Fibroblast of gingiva (primary cell): ENCODE measurements around the gene CERKL.
A peak's percentile ranks its signal among the peaks of the same experiment; 100 is the strongest.

Source experiments
- DNase-seq: peaks from one replicate; pipeline ENCODE4 v3.0.0-alpha.2; 2011; ENCODE audit warnings: low read depth

The CERKL gene

DNA sequence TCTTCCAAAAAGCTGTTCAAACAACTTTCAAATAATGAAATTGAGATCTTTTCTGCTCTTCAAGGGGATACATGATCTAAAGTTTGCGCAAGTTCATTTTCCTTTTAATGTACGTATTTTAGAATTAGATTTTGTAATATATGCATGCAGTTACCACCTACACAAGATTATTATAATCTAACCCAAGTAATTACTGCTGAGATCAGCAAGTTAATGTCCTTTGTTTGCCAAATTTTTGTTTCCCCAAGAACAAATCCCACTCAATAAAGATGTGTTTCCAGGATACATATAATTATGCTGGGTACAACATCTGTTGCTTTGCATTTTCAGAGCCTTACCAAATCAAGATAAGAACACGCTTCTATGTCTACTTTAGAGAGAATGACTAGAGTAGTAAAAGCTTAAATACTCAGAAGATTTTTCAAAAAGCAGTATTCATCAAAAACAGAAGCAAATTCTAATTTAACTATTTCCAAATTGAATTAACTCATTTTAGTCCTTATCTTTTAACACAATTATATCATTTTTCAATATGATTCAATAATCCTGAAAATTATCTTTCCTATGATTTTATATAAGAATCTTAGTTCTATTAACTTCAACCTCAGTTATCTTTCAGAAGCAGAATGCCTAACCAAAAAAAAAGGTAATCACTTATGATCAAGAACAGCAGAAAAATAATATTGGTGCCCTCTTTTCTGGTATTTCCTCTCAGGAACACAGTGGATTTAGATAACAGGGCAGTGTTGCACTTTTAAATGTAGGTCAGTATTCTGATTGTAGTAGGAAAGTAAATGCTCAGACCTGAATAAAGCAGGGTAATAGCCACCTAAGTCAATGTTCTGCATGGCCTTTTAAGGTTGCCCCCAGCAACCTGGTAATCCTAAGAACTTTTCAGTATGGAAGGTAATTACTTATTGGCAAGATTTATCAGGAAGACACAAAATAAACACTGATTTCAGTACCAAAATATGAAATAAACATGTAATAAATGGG lies 28.0 kb downstream of the CERKL start:
- no peak for DNase-seq

DNA sequence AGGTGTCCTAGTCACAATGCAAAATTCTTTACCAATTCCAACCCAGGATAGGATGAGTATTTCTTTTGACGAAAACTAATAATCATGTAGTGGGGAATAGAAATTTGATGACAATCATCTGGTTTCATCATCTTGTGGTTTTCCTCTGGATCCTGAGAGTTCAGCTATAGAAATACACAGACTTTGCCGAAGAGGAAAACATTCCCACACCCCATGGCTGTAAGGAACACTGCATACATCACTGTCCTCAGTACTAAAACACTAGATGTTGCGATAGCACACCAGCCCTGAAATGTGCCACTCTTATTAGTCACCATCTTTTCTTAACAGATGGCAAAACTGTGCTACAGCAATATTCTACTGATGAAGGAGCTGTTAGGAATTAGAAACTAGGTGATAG lies 29.4 kb downstream of the CERKL start:
- peak; percentile 49 for DNase-seq

DNA sequence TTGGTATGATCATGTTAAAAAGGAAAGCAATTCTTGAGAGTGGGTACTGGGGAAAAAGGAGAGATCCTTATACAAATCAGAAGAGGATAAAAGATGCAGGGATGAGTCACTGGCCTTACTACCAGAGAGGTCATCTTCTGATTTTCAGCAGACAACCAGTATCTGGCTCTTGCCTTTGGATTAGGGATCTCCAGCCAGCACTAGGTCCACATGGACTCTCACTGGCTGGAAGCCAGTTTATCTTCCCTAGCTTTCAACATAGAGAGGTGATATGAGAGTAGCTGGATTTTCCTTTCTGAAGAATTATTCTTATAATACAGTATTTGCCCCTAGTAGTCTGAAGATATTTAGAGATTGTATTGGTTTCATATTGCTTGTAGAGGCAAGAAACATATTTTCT lies 30.2 kb downstream of the CERKL start:
- no peak for DNase-seq

DNA sequence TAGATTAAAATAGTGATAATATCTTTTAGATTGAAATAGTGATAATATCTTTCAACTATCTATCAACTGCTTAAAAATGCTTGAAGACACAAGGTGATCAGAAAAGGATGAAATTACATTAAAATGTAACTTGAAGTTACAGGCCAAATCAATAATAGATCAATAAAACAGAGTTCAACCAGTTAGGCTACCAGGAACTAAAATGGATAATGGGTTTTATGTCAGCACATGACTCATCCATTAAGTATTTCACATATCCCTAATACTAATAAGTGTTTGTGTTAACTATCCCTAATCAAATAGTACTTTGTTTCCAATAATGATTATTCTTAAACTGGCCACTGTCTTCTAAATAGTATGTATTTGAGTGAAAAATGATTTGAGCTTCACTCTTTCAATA lies 33.7 kb downstream of the CERKL start:
- DNase-seq = no peak

DNA sequence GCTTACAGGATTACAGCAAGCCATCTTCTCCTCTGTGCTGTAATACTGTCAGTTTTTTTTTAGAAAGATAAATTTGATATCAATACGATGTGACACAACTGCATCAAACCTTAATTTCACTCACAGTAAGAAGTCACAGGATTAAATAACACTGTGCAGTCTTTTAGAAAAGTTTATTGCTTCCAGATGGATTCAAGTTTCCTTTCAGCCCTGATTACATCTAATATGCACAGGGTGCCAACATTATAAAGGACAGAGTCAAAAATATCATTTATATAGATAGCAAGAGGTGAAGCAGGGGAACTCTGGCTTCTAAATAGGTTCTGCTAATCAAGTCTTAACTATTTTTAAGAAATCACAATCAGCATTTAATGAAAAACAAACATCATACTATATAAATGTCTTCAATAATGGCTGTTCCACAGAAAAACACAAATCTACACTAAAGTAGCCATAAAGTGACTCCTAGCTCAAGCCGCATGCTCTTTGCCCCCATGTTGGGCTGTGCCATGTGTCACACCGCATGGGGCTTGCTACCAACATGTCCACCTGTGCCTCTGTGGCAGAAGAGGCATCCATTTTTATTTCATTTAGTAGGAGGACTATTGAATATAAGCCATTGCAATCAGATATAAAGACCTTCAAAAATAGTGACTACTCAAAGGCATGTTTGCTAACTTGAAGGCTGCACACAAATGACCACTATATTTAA lies 35.0 kb downstream of the CERKL start:
- no peak for DNase-seq

DNA sequence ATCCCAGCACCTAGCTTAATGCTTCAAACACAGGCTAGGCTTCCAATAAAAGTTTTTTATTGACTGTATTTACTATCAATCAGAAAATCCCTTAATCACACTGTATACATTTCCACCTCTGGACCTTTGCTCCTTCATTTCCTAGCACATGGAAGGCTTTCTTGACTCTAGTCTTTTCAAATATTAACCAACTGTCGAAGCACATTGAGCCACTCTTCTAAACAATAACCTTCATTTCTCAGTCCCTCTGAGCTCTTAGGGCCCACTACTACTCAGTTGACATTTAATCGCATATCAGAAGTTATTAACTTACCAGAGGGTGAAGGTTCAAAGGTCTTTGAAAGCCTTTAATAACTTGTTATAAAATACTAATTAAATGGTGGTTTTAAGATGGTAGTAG lies 37.4 kb downstream of the CERKL start:
- DNase-seq = no peak

DNA sequence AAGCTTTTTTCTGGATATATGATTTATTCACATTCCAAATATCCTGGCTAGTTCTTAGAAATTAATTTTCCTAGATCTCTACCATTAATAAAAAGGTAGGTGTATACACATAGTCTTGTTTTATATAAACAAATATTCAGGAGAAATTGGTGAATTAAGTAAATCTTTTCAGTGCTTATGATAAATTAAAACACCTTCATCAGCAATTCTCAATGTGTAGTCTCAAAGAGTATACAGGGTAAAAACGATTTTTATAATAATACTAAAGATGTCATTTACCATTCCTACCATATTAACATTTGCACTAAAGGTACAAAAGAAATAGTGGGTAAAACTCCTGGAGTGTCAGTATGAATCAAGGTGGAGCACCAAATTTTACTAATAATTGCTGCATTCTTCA lies 40.2 kb downstream of the CERKL start:
- no peak for DNase-seq

DNA sequence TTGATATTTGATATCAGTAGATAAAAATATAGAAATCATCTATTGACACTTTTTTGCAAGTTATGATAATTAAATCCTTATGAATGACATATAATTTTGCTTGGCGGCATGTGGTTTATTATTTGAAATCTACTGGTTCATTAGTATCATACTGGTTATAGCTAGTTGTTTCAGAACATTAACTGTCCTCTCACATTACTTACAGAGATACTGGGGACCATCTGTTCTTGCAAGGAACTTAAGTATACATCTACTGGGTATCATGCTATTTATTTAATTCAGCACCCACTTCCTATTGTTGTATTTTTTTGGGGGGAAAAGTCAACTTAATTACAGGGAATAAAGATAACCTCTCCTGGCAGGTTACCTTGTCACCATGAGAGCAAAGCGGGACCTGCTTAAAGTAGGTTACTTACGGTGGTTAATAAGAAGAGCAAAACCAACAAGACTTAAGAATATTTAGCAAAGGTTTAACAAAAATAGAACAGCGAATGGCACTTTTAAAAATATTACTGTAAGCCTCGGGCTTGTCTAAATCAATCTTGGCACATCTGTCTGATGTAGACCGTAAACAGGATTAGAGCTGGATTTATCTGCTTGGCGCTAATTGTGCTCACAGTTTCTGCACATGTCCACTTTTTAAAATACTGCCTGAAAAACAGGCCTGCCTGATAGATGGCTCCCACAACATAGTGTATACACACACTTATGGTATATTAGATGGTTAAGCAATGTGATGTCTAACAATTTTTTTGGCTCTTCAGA lies 41.8 kb downstream of the CERKL start:
- no peak for DNase-seq

DNA sequence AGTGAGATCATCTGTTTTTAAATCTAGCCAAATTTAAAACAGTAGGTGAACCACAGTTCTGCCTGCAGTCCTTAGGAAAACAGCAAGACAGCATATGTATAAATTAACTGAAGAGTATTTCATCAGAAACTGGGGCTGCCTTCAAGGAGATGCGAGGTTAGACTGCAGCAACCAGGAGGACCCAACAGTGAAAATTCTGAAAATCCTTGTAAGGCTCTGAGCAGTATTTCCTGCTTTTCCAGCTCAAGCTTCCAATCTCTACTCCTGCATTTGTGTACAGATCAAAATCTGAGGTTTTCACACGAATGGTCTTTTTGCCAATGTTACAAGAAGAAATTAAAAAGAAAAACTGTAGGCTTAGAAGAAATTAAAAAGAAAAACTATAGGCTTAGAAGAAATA lies 43.7 kb downstream of the CERKL start:
- no peak for DNase-seq

DNA sequence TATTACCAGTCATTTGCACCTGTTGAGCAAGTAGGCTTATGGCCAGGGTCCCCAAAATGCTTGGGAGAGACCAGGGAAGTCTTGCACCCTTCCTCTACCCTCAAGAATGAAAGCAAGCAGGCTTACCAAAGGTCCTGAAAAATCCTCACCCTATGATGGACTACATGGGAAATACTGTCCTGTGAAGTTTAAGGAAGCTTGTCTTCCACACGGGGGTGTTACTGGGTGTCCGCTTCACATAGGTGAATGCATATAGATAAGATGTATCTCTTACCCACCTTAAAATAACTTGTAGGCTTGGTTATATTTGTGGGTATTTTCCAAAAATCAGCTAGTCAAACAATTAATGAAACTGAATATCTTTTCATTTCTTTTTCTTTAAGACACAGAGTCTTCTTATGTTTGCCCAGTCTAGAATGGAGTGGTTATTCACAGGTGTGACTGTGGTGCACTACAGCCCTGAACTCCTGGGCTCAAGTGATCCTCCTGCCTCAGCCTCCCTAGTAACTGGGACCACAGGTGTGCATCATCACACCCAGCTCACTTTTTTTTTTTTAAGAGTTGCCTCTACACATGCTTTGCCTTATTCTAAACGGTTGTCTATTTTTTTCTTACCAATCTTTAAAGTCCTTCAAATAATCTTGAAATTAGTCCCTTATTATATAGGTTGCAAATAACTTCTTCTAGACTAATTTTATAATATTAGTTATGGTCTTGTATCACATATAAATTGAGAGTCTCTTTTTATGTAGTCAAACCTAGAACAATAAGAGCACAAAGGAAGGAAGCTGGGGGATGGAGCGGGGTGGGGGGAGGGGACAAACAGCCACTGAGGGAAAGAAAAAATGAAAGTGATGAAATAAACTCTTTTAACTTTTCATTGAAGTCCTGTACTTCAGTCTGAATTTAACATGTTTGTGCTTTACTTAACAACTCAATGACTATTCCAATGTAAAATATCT lies 49.0 kb downstream of the CERKL start:
- DNase-seq = no peak

DNA sequence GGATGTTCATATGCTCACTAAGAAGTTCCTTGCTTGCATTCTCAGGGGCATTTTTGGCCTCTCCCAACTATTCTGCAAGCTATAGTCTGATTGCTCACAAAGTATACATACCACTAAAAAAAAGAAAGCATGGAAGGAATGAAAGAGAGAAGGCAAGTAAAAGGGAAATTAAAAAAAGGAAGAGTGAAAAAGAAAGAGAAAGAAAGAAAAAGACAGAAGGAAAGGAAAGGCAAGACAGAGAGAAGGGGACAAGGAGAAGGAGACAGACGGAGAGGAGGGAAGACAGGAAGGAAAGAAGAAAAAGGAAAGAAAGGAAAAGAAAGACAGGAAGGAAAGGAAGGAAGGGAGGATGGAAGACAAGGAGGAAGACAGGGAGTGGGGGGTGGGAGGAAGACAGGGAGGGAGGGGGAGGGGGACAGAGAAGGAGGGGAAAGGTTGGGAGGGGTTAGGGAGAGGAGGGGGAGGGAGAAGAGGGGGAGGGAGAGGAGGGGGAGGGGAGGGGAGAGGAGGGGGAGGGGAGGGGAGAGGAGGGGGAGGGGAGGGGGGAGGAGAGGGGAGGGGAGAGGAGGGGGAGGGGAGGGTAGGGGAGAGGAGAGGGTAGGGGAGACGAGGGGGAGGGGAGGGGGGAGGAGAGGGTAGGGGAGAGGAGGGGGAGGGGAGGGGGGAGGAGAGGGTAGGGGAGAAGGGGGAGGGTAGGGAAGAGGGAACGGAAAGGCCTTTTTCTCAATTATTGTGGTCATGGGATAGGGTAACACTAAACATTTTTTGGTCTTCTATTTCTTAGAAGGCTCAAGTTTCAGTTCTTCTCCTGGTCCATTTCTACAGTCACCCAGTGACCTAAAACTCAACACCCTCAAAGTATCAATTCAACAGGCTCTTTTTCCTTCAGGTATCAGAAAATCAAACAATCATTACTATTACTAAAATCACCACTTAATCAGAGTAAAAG lies 50.7 kb downstream of the CERKL start:
- no peak for DNase-seq

DNA sequence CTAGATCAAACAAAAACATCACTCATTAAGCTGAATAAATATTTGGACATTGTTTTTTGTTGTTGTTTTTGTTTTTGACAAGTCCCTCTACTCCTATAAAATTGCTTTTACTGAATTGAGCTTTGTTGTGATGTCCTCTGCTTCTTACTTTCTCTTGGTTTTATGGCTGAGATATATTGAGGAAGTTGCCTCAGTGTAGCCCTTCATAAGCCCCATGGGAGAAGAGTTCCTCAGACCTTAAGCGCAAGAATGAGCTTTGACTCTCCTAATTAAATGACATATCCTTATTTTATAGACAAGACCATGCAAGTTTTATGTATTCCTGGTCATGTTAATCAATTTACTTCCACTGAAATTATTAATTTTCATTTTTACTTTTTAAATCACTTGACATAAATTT lies 54.9 kb downstream of the CERKL start:
- no peak for DNase-seq

DNA sequence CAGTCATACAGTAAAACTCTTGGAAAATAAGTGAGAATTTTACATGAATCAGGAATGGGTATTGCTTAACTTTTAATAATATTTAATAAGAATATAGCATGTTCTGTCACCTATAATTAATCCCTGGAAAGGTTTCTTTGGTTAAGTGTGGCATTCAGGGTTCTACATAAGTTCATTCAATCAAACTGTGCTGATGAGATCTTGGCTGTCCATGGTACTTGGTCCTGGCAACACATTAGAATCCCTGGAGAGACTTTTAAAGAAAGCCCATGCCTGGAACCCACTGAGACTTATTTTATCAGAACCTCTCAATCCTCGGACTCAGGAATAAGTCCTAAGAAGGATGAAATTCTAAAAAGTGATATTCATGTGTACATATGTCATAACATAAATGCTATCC lies 60.3 kb downstream of the CERKL start:
- no peak for DNase-seq

DNA sequence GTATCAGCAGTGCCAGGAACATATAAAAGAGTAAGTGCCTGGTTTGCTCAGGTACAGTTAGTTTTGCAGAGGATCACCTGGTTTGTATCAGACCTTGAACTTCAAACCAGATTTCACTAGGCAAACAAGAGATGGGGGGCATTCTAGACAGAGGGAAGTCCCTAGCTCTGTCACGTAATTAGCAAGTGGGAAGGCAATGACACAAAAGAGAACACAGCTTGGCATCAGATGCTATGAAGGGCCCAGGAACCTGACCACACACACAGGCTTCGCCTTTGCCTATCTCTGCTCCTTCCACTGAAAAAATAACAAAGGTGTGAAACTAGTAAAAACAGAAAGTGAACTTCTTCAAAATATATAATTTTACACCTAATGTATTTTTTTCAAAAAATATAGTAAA lies 62.6 kb downstream of the CERKL start:
- no peak for DNase-seq

DNA sequence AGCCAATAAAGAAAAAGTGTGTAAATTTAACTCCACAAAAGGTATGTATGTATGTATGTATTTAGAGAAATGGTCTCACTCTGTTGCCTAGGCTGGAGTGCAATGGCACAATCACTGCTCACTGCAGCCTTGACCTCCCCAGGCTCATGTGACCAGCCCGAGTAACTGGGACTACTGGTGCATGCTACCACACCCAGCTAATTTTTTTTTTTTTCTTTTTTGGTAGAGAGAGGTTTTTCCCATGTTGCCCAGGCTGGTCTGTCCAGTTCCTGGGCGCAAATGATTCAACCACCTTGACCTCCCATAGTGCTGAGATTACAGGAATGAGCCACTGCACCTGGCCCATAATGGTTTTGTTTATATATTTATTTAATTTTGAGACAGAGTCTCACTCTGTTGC lies 67.1 kb downstream of the CERKL start:
- no peak for DNase-seq

DNA sequence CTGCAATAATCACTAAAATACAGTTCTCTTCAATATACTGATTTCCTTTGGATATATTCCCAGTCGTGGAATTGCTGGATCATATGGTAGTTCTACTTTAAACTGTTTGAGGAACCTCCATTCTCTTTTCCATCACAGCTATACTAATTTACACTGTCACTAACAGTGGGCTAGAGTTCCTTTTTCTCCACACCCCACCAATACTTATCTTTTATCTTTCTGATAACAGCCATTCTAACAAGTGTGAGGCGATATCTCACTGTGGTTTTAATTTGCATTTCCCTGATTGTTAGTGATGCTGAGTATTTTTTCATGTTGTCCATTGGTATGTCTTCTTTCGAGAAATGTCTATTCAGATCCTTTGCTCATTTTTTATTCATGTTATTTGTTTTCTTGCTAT lies 68.4 kb downstream of the CERKL start:
- DNase-seq = no peak

DNA sequence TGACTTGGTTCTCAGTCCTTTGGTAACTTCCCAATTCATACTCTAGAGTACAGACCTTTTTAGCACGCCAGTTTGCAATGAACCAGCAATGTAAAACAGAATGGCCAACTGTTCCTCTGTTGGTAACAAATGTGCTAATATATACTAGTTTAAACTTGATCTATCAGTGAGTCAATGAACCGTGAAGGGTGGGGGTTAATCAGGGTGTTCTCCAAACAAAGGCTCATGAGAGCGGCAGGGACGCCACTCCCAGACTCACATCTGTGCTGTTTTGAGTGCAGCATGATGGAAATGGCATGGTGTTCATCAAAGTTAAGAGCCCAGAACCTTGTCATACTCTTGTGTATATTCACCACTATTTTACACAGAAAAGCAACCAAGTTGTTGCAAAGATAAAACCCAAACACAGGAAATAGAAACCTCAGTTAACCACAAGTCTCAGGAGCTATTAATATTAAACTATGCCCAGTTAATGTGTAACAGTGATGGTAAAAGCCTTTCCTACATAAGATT lies 70.3 kb downstream of the CERKL start:
- no peak for DNase-seq

DNA sequence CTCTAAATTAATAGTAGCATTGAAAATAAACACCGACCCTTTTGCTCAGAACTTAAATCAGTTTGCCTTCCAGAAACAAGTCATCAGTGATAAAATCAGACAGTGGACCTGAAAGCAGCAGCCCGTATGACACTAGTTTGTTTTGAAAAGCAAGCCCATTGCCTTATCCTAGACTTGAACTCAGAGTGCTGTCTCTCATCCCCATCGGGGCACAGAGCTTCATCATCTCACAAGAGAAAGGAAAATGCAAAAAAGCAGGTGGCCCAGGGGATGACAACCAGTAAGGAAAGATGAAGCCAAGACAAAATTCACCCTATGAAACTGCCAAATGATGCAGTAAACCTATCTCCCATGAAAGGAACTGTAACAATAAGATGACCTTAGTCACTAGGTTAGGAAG lies 71.2 kb downstream of the CERKL start:
- no peak for DNase-seq

DNA sequence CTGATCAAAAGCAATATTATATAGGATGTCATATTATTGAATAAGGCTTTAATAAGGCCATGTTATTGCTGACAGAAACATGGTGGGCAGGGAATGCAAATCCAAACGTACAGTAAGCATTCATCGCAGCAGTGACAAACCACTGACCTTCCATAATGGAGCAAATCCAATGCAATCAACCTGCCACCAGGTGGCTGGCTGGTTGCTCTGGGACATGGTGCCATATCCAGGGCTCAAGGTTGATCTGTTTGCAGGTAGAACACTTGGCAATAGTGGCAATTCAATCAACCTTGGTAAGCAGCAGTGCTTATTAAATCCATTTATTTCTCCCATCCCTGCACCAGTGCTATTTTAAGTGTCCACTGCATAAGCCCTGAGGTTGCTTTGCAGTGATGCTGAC lies 75.4 kb downstream of the CERKL start:
- DNase-seq = no peak

DNA sequence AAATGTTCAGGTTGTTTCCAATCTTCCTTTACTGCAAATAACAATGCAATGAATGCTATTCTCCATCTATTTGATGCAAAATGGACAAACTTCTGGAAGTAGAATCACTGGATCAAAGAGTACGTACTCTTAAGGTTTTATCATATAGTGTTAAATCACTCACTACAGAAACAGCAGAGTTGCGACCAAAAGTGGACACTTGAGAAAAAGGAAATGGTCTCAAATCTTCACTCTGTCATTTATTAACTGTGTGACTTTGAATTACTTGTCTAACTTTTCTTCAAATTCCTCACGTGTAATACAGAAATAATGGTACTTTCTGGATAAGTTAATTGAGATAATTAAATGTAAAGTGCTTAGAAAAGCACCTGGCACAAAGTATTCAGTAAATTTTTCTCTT lies 78.1 kb downstream of the CERKL start:
- DNase-seq = no peak
